Measurements from ENCODE around the gene VILL.

The VILL gene

DNA sequence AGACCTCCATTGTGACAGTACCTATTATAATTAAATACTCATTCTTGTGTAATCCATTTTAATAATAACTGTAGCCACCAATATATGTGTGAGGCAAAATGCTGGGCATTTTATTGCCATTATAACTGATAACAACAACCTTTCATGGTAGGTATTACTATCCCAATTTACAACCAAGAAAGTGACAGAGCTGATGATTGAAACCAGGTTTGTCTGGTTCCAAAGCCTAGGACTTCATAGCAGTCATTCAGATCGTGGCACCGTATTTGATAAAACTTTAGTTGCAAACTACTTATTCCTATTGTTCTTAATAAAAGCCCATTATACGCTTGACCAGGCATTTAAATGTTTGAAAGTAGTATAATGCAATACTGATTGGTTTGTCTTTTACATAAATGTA lies 26.4 kb upstream of the VILL start:
- H3K27ac ChIP-seq, result no peak overlapping the region
- no peaks in the 10 kb centered on the region for H3K27me3 ChIP-seq
- no peaks in the 10 kb centered on the region for H3K9me3 ChIP-seq
- H3K4me1 ChIP-seq (ENCODE audit: control insufficient read depth in 1 of 2, insufficient read depth in 1 of 2, low read depth in 1 of 2, low read length in 1 of 2), result no peaks in the 10 kb centered on the region
- TF ChIP-seq, protein P1, sequence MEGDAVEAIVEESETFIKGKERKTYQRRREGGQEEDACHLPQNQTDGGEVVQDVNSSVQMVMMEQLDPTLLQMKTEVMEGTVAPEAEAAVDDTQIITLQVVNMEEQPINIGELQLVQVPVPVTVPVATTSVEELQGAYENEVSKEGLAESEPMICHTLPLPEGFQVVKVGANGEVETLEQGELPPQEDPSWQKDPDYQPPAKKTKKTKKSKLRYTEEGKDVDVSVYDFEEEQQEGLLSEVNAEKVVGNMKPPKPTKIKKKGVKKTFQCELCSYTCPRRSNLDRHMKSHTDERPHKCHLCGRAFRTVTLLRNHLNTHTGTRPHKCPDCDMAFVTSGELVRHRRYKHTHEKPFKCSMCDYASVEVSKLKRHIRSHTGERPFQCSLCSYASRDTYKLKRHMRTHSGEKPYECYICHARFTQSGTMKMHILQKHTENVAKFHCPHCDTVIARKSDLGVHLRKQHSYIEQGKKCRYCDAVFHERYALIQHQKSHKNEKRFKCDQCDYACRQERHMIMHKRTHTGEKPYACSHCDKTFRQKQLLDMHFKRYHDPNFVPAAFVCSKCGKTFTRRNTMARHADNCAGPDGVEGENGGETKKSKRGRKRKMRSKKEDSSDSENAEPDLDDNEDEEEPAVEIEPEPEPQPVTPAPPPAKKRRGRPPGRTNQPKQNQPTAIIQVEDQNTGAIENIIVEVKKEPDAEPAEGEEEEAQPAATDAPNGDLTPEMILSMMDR (IDR thresholded peaks at IDR 0.05), result no peak
- no peak overlapping the region for H3K4me3 ChIP-seq (ENCODE audit: low read depth in 1 of 2, low read length in 1 of 2)
- peaks cover 3% of the 10 kb centered on the region for H3K36me3 ChIP-seq

DNA sequence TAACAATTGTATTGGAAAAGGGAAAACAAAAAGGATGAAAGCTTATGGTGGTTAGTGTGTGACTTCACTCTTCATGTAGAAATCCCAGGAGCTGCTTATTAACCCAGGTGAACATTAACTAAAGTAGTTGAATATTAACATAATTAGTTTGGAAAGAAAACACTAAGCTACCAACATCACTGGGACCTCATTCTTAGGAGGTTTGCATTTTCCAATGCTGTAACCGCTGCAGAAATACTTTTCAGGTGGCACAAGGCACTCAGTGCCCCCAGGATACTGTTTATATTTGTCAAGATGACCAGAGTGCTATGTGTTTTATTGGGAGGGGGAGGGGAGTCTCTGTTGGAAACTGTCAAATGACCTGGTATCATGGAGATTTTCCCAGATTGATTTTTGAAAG lies 25.9 kb upstream of the VILL start:
- no peaks in the 10 kb centered on the region for H3K9me3 ChIP-seq
- TF ChIP-seq, protein P1 (IDR thresholded peaks at IDR 0.05), result no peak
- H3K4me3 ChIP-seq (ENCODE audit: low read depth in 1 of 2, low read length in 1 of 2), result no peak overlapping the region
- no peak overlapping the region for H3K27ac ChIP-seq
- peaks cover 6% of the 10 kb centered on the region for H3K36me3 ChIP-seq
- H3K4me1 ChIP-seq (ENCODE audit: control insufficient read depth in 1 of 2, insufficient read depth in 1 of 2, low read depth in 1 of 2, low read length in 1 of 2), result no peaks in the 10 kb centered on the region
- H3K27me3 ChIP-seq, result no peaks in the 10 kb centered on the region

DNA sequence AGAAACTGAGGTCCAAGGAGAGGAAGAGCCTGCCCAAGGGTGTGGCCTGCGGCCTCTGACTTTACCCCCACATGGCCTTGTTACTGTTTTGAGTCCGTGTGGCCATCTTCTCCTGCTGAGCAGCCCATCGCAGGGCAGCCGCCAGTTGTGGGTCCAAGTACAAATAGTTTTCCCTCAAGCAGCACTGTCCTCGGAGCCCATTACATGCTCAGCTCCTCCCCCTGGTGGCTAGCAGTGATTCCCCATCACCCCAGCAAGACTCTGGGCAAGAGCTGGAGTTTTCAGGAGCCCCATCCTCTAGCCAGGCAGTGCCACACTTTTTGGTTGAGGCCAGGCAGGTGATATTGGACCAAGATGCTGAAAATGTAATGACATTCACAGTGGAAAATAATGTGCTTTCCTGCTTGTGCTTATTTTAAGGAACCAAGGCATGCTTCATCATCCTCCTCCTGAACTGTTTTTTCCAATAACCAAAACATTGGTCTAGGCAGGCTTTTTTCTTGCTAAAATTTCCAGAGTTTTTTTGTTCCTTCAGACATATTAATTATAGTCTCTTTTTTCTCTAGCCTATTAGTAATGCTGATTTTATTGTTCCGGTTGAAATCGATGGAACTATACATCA lies 23.2 kb upstream of the VILL start:
- H3K4me1 ChIP-seq (ENCODE audit: control insufficient read depth in 1 of 2, insufficient read depth in 1 of 2, low read depth in 1 of 2, low read length in 1 of 2), result no peaks in the 10 kb centered on the region
- peaks cover 18% of the 10 kb centered on the region for H3K36me3 ChIP-seq
- H3K27me3 ChIP-seq, result no peaks in the 10 kb centered on the region
- TF ChIP-seq, protein P1 (IDR thresholded peaks at IDR 0.05), result peak; percentile 58
- H3K4me3 ChIP-seq (ENCODE audit: low read depth in 1 of 2, low read length in 1 of 2), result no peak overlapping the region
- H3K27ac ChIP-seq, result no peak overlapping the region
- no peaks in the 10 kb centered on the region for H3K9me3 ChIP-seq

DNA sequence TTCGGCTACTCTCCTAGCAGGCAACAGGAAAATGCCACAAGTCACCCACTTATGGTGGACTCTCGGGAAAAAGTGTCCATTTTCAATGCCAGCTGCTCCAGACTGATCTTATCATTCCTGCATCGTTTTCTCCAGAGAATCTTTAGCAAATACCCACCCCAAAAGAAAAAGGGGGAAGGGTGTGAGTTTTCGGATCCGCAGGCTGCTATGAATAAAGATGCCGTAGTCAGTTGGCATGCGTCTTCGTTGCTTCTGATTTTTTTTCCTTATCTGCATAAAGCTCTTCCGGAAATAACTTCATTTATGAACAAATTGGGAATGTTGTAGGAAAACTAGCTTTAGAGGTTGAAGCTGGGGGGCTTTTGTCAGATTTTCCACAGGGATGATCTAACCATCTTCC lies 22.4 kb upstream of the VILL start:
- Histone ChIP-seq H3K4me3 (ENCODE audit: low read depth in 1 of 2, low read length in 1 of 2) (no peak overlapping the region), H3K27me3 (no peaks in the 10 kb centered on the region)
- TF ChIP-seq, protein P1 (IDR thresholded peaks at IDR 0.05), result no peak

DNA sequence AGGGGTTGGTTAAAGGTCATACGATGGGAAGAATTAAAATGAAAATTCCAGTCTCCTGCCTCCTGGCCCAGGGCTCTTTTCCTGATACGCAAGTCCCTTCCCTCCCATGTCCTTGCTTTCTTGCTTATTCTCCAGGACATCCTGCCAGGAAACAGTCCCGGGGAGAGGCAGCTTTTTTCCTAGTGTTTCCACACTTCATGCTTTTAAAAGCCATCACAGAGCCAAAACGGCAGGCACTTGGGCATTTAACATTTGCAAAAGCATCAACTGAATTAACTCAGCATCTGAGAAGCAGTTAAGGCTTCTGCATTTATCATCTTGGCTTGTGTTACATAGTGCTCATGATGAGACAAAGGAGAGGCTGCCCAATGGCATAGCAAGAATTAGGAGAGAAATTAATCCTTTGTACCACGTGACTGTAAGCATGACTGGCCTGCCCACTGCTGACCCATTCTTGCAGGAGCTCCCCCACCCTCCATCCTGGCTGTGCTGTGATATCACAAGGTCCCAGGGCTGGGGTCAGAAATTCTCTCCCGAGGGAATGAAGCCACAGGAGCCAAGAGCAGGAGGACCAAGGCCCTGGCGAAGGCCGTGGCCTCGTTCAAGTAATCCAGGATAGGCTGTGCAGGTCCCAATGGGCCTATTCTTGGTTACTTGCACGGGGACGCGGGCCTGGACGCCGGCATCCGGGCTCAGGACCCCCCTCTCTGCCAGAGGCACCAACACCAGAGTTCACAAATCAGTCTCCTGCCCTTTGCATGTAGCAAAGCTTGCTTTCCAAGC lies 21.6 kb upstream of the VILL start:
- Histone ChIP-seq H3K4me3 (ENCODE audit: low read depth in 1 of 2, low read length in 1 of 2) (no peak overlapping the region), H3K27me3 (no peaks in the 10 kb centered on the region), H3K9me3 (no peaks in the 10 kb centered on the region), H3K27ac (no peak overlapping the region), H3K36me3 (peaks cover 31% of the 10 kb centered on the region), H3K4me1 (ENCODE audit: control insufficient read depth in 1 of 2, insufficient read depth in 1 of 2, low read depth in 1 of 2, low read length in 1 of 2) (no peaks in the 10 kb centered on the region)
- TF ChIP-seq, protein P1 (IDR thresholded peaks at IDR 0.05), result no peak

More for the DNA sequence above, 22.4 kb upstream of the VILL start:
- no peak overlapping the region for H3K27ac ChIP-seq
- H3K4me1 ChIP-seq (ENCODE audit: control insufficient read depth in 1 of 2, insufficient read depth in 1 of 2, low read depth in 1 of 2, low read length in 1 of 2), result no peaks in the 10 kb centered on the region
- H3K9me3 ChIP-seq, result no peaks in the 10 kb centered on the region
- peaks cover 26% of the 10 kb centered on the region for H3K36me3 ChIP-seq

Measured in neutrophil (primary cell).